Measurements from ENCODE around the gene ADAT1. TPM values are rescaled to one million over a fixed set of nuclear protein-coding genes. Genes with fewer than 3 reads are reported as not detected.

ADAT1 gene
- total RNA-seq, 1 experiment from 2014 or later, result 44.2 TPM

GRCh38 chr16:75589306-75589705 lies 33.8 kb downstream of the ADAT1 start:
- CTCF ChIA-PET, result no interaction called here

GRCh38 chr16:75588716-75589115 lies 34.4 kb downstream of the ADAT1 start:
- Histone ChIP-seq H3K27ac (ENCODE audit: low read depth, low read length) (no peak overlapping the region), H3K9me2 (ENCODE audit: insufficient read depth) (no peaks in the 10 kb centered on the region), H3K4me2 (ENCODE audit: low read length) (no peak overlapping the region), H3K4me3 (replicated peaks in 1 of 2; ENCODE audit: low read depth in 1 of 2, low read length in 2 of 2) (no peak overlapping the region), H3K79me2 (ENCODE audit: insufficient read depth, low read length) (no peaks in the 10 kb centered on the region), H3K27me3 (ENCODE audit: insufficient read depth, low read length) (no peaks in the 10 kb centered on the region), H3K4me1 (ENCODE audit: control insufficient read depth in 1 of 2, insufficient read depth in 2 of 2, low read length in 2 of 2) (no peaks in the 10 kb centered on the region), H3K36me3 (ENCODE audit: control insufficient read depth in 1 of 2, insufficient read depth in 2 of 2, low read length in 2 of 2) (no peaks in the 10 kb centered on the region), H3K9me3 (ENCODE audit: control insufficient read depth in 1 of 2, insufficient read depth in 1 of 2, low read depth in 1 of 2, low read length in 2 of 2) (no peaks in the 10 kb centered on the region), H4K20me1 (ENCODE audit: insufficient read depth) (no peaks in the 10 kb centered on the region), H3K9ac (ENCODE audit: low read length) (no peak overlapping the region), H2AFZ (ENCODE audit: low read depth, low read length, poor library complexity, severe bottlenecking) (no peak overlapping the region)
- ChIA-PET CTCF (no interaction called here), RAD21 (ENCODE audit: low non-redundant PET in 1 of 2, low total read pairs in 2 of 2, uncharacterized antibody in 2 of 2, unreplicated experiment in 2 of 2) (no interaction called here), POLR2A (no interaction called here)
- ATAC-seq, result no peak
- BruUV-seq (replicated peaks), result no TSS peak
- DNase-seq (ENCODE audit: low read depth, low spot score), result no peak
- intact Hi-C loops (cut with micrococcal nuclease), result no loop called here
- TF ChIP-seq ZBTB33 (IDR thresholded peaks at IDR 0.05; ENCODE audit: extremely low read depth, insufficient replicate concordance, low read length) (no peak), FOSL1 (IDR thresholded peaks at IDR 0.05; ENCODE audit: low read depth) (no peak), JUND (IDR thresholded peaks at IDR 0.05) (no peak), CTCF (IDR thresholded peaks at IDR 0.05 in 2 of 3, conservative IDR thresholded peaks at IDR 0.05 in 1 of 3; ENCODE audit: borderline replicate concordance in 1 of 3, insufficient read depth in 1 of 3, low read depth in 2 of 3, low read length in 2 of 3) (no peak), SP1 (IDR thresholded peaks at IDR 0.05; ENCODE audit: low read depth) (no peak), MAX (IDR thresholded peaks at IDR 0.05) (no peak), ZFX (IDR thresholded peaks at IDR 0.05) (no peak), EGR1 (IDR thresholded peaks at IDR 0.05; ENCODE audit: low read depth) (no peak), POLR2AphosphoS5 (IDR thresholded peaks at IDR 0.05; ENCODE audit: low read depth, low read length) (no peak), YY1 (IDR thresholded peaks at IDR 0.05; ENCODE audit: extremely low read depth, insufficient replicate concordance, low read depth, low read length) (no peak), TCF7L2 (IDR thresholded peaks at IDR 0.05; ENCODE audit: borderline replicate concordance, extremely low read depth, insufficient read depth, insufficient read length) (no peak)

More at GRCh38 chr16:75589306-75589705, 33.8 kb downstream of the ADAT1 start:
- no peaks in the 10 kb centered on the region for H3K9me3 ChIP-seq (ENCODE audit: control insufficient read depth in 1 of 2, insufficient read depth in 1 of 2, low read depth in 1 of 2, low read length in 2 of 2)
- H2AFZ ChIP-seq (ENCODE audit: low read depth, low read length, poor library complexity, severe bottlenecking), result no peak overlapping the region
- POLR2A ChIA-PET, result no interaction called here
- RAD21 ChIA-PET (ENCODE audit: low non-redundant PET in 1 of 2, low total read pairs in 2 of 2, uncharacterized antibody in 2 of 2, unreplicated experiment in 2 of 2), result no interaction called here
- no peak overlapping the region for H3K27ac ChIP-seq (ENCODE audit: low read depth, low read length)
- no peaks in the 10 kb centered on the region for H3K27me3 ChIP-seq (ENCODE audit: insufficient read depth, low read length)
- TF ChIP-seq TCF7L2 (IDR thresholded peaks at IDR 0.05; ENCODE audit: borderline replicate concordance, extremely low read depth, insufficient read depth, insufficient read length), result no peak
- no peak for TF ChIP-seq ZFX (IDR thresholded peaks at IDR 0.05)
- TF ChIP-seq POLR2A (IDR thresholded peaks at IDR 0.05; ENCODE audit: borderline replicate concordance, extremely low read depth, insufficient read depth, insufficient read length), result no peak
- TF ChIP-seq POLR2AphosphoS5 (IDR thresholded peaks at IDR 0.05; ENCODE audit: low read depth, low read length), result no peak
- TF ChIP-seq YY1 (IDR thresholded peaks at IDR 0.05; ENCODE audit: extremely low read depth, insufficient replicate concordance, low read depth, low read length), result no peak
- TF ChIP-seq SP1 (IDR thresholded peaks at IDR 0.05; ENCODE audit: low read depth), result no peak
- no peak for TF ChIP-seq JUND (IDR thresholded peaks at IDR 0.05)
- no peak for TF ChIP-seq SRF (IDR thresholded peaks at IDR 0.05; ENCODE audit: low read depth)
- TF ChIP-seq CBX3 (IDR thresholded peaks at IDR 0.05; ENCODE audit: low read depth), result no peak
- intact Hi-C loops (cut with micrococcal nuclease), result no loop called here
- no peaks in the 10 kb centered on the region for H3K79me2 ChIP-seq (ENCODE audit: insufficient read depth, low read length)
- DNase-seq (ENCODE audit: low read depth, low spot score) (no peak), ATAC-seq (no peak)
- BruUV-seq (replicated peaks), result no TSS peak
- H4K20me1 ChIP-seq (ENCODE audit: insufficient read depth), result no peaks in the 10 kb centered on the region
- peaks cover 0 to 2% of the 10 kb centered on the region in 2 experiments; a peak in 1 of 4 replicates for H3K36me3 ChIP-seq (ENCODE audit: control insufficient read depth in 1 of 2, insufficient read depth in 2 of 2, low read length in 2 of 2)
- H3K9me2 ChIP-seq (ENCODE audit: insufficient read depth), result no peaks in the 10 kb centered on the region
- no peak overlapping the region for H3K4me2 ChIP-seq (ENCODE audit: low read length)
- peaks cover 0 to 5% of the 10 kb centered on the region in 2 experiments; a peak in 1 of 4 replicates for H3K4me1 ChIP-seq (ENCODE audit: control insufficient read depth in 1 of 2, insufficient read depth in 2 of 2, low read length in 2 of 2)
- no peak overlapping the region for H3K4me3 ChIP-seq (replicated peaks in 1 of 2; ENCODE audit: low read depth in 1 of 2, low read length in 2 of 2)
- no peak overlapping the region for H3K9ac ChIP-seq (ENCODE audit: low read length)
